Right ventricle myocardium inferior (tissue), 1 donor: ENCODE data around the gene ANK3. TPM values are rescaled to one million over a fixed set of nuclear protein-coding genes. Genes with fewer than 3 reads are reported as not detected.

Experiments used
- ATAC-seq: fragments of 200-7000 bp; cut with Tn5 transposase; one replicate; pipeline ENCODE4 v1.9.1; 2020; ENCODE audit warnings: mild to moderate bottlenecking, moderate library complexity
- DNase-seq: peaks from one replicate; pipeline ENCODE4 v3.0.0; 2021; ENCODE audit errors: missing footprints
- intact Hi-C: fragments of 100-400 bp; cut with DNase I; formaldehyde crosslinking; loops from one replicate; pipeline ENCODE4 v1.11.0; 2022
- total RNA-seq: library from RNA; stranded (reverse); fragmentation: NEBNext Ultra II Directional; extraction: Animal tissue kit (Norgen Biotek cat#: 25700); gene quantifications from one replicate; pipeline ENCODE4 v1.2.1, GENCODE V29; 2021
- donor health status: DM: no; HTN: yes; CAD: no; lungs with severe emphysema.

The ANK3 gene
- total RNA-seq, 1 donor from 2014 or later, result 216 TPM

DNA sequence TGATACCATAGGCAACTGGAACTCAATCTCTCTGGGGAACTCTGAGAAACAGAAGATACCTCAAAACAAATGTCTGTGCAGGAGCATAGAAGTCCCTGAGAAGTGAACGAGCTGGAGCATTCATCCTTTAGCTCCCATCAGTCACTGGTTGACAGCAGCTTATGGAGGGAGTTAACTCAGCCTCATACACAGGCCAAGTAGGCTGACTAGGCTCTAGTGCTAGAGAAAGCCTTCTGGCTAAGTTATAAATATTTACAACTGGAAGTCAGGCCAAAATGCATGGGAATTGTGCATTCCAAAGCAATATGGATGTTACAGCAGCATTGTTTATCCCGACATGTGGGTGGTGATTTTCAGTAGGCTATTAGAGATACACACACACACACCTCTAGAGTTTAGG lies 66.5 kb downstream of the ANK3 start:
- no peak for DNase-seq
- intact Hi-C loops, result no loop called here
- ATAC-seq, result no peak

GRCh38 chr10:60320666-60321065 lies 69.0 kb downstream of the ANK3 start:
- DNase-seq, result no peak
- no peak for ATAC-seq
- intact Hi-C loops, result no loop called here

GRCh38 chr10:60316029-60316428 lies 73.6 kb downstream of the ANK3 start:
- no peak for DNase-seq
- intact Hi-C loops, result no loop called here
- no peak for ATAC-seq

GRCh38 chr10:60315311-60315710 lies 74.4 kb downstream of the ANK3 start:
- DNase-seq (no peak), ATAC-seq (no peak)
- intact Hi-C loops, result no loop called here

- no peak for DNase-seq
- intact Hi-C loops, result loop anchor here (5.0 kb wide), 1 partner anchor 113 kb away; no protein-coding TSS in a partner anchor
- ATAC-seq, result no peak
Observed at GRCh38 chr10:60314069-60314940, 75.4 kb downstream of the ANK3 start.

DNA sequence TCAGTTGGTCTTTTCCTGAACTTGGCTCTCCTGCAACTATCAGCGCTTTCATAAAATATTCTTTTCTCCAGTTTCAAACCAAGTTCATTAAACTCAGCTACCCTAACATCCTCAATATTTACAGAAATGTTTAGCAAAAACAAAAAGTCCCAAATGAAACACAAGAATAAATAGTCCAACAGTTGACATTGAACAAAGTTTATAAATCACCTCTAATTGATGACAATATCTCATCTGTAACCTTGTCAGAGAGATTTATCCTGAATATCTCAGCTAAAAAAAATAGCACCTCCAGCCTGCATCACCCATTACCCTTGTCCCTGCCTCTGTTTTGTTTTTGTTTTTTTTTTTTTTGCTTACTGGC lies 76.1 kb downstream of the ANK3 start:
- DNase-seq (no peak), ATAC-seq (no peak)
- intact Hi-C loops, result loop anchor here (5.0 kb wide), 1 partner anchor 114 kb away; no protein-coding TSS in a partner anchor

DNA sequence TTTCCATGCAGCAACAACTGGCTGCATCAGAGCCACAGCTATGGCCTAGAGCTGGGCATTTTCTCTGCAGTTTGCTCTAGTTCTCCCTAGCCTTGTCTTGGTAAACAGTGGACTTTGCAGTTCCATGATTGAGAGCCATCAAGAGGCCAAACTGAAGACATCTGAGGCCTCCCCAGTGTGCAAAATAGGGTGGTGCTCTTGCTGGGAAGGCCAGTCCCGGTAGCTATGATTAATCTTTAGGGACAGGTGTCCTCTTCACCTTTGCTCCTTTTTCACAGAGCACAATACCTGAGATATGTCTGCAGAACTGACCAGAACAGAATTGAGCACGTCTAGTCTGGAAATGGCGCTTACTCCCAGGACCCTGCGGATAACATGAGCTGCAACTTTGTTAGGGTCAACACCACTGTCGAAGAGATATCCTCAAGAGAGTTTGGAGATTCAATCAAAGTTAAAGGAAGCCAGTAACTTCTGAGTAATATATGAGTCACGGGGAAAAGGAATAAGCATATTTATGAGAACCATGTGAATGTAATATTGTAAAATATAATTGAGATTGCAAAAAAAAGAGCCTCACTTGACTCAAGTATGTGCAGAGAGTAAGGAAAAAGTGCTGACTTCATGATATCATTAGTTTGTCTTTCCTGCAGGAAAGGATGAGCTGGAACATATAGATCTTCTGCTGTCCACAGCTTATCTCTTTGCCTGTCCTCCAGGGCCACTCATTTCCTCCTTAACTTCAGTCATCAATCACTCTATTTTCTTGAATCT lies 76.7 kb downstream of the ANK3 start:
- ATAC-seq (no peak), DNase-seq (no peak)
- intact Hi-C loops, result loop anchor here (5.0 kb wide), 1 partner anchor 114 kb away; no protein-coding TSS in a partner anchor

DNA sequence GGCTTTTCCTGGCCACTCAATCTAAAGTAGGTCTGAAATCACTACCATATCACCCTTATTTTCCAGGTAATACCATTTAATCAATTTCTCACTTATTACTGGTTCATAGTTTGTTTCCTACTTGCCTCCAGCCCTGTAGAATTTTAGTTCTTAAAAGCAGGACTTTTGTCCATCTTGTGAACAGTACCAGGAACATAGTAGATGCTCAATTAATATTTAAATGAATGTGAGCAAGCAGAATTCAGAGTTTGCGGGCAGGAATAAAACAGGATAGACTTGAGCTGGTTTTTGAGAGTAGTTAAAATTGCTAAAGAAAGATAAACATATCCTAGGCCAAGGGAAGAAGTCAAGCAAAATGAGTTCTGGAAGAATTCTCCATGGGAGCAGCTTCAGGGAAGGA lies 77.9 kb downstream of the ANK3 start:
- intact Hi-C loops, result loop anchor here (5.0 kb wide), 1 partner anchor 115 kb away; no protein-coding TSS in a partner anchor
- no peak for ATAC-seq
- DNase-seq, result no peak

GRCh38 chr10:60310740-60311139 lies 78.9 kb downstream of the ANK3 start:
- no peak for DNase-seq
- ATAC-seq, result no peak
- intact Hi-C loops, result loop anchor here (5.0 kb wide), 1 partner anchor 117 kb away; no protein-coding TSS in a partner anchor

DNA sequence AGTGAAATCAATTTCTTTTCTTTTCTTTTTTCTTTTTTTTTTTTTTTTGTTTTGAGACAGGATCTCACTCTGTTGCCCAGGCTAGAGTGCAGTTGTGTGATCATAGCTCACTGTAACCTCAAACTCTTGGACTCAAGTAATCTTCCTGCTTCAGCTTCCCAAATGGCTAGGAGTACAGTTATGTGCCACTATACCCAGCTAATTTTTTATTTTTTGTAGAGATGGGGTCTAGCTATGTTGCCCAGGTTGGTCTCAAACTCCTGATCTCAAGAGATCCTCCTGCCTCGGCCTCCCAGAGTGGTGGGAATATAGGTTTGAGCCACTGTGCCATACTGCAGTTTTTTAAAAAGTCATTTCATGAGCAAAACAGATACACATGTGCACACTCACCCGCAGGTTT lies 79.8 kb downstream of the ANK3 start:
- DNase-seq, result no peak
- no peak for ATAC-seq
- intact Hi-C loops, result loop anchor here (5.0 kb wide), 1 partner anchor 117 kb away; no protein-coding TSS in a partner anchor

DNA sequence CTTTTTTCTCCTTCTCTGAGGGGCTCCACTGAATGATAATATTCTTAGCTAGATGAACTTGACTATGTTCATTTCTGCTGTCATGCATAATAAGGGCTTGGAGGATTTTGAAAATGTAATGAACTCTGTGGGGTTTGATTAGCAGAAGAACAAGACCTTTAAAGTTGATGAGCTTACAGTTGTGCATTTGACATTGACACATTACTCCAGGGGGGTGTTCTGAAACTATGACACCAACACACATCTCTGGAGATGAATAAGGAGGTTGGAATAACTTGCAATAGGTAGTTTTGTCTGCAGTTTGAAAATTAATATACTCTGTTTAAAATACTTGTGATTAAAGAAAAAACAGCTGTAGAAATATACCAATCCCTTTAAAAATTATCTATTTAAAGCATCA lies 80.3 kb downstream of the ANK3 start:
- intact Hi-C loops, result no loop called here
- DNase-seq (no peak), ATAC-seq (no peak)

GRCh38 chr10:60305380-60305892 lies 84.2 kb downstream of the ANK3 start:
- intact Hi-C loops, result no loop called here
- DNase-seq (no peak), ATAC-seq (peak; percentile 32)

DNA sequence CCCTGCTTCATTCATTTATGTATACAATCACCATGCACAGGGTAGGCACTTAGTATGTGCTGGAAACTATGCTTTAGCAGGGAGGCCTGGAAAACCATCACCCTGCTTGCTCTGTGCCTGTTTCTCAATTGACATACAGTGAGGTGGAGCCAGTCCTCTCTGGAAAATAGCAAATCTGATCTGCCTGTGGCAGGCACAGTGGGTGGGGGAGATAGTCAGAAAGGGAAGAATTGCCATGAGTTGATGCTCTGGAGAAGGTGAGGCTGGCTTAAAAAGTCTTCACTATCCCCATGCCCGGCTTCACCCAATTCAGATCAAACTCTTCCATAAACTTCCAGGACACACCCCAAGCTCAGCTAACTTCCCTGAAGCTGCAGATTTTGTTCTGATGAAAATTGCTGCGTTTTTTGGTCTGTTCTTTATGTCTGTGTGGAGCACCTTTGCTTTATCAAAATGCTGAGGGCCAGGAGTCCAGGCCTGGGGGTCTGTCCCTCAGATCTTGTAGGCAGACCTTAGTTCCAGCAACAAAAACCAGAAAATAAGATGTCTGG lies 84.8 kb downstream of the ANK3 start:
- intact Hi-C loops, result no loop called here
- no peak for DNase-seq
- no peak for ATAC-seq

GRCh38 chr10:60303778-60304177 lies 85.9 kb downstream of the ANK3 start:
- intact Hi-C loops, result no loop called here
- no peak for DNase-seq
- ATAC-seq, result no peak

GRCh38 chr10:60299961-60300883 lies 89.5 kb downstream of the ANK3 start:
- ATAC-seq, result peak; percentile 89
- DNase-seq, result no peak
- intact Hi-C loops, result loop anchor here (1.0 to 5.0 kb wide), 2 partner anchors 33 to 63 kb away; no protein-coding TSS in a partner anchor

- intact Hi-C loops, result loop anchor here (1.0 to 5.0 kb wide), 2 partner anchors 32 to 62 kb away; no protein-coding TSS in a partner anchor
- DNase-seq (no peak), ATAC-seq (no peak)
Observed at GRCh38 chr10:60299390-60299778, 90.3 kb downstream of the ANK3 start.

DNA sequence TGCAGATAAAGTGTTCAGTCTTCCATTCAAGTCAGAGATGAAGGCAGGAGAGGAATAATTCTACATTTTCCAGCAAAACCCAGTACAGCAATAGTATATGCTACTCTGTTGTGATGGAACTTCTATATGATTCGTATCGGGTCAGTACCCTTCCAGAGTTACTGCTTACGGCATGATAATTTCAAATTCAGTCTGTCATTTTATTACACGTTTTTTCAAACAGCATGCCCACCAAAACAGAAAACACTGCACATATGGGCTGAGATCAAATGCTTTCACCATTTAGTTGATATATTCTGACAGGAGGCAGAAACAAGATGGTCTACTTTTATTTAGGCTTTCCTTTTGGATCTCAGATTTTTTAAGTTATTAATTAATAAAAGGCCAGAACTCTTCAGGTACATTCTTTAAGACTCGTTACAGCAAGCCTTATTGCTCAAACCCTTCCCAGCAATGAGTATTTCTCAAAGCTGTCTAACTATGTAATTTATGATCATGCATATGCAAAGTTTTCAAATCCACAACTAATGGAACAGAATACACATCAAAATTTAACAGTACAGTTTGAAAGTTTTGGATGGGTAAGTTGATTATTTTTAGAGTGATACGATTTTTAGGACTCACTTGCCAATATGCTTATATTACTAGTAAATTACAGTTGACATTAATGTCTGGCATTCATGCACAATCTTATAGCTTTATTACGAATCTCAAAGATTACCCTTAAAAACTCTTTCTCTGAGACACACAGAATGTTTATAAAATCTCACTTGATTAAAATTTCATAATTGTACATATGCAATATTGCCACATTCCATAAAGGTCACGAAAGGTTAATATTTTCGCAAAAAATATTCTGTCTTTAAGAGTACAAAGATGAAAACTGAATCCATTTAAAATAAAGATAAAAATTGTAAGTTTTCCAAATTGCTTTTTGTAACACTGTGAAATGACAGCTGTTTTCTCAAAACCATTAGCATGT lies 91.0 kb downstream of the ANK3 start:
- DNase-seq, result no peak
- intact Hi-C loops, result loop anchor here (1.0 to 5.0 kb wide), 2 partner anchors 31 to 61 kb away; no protein-coding TSS in a partner anchor
- no peak for ATAC-seq
